HepG2 (cell line): ENCODE results near the gene KIF22. TPM values are rescaled to one million over a fixed set of nuclear protein-coding genes. Genes with fewer than 3 reads are reported as not detected.

Experiments
- EHMT2 ChIP-seq: fragments of 200-600 bp; sonication (generic); IDR thresholded peaks from 2 replicates; pipeline ENCODE4 v1.7.0; 2017; ENCODE audit warnings: antibody characterized with exemption, low read depth, low read length, borderline replicate concordance
- ETV5 ChIP-seq: IDR thresholded peaks from 2 replicates; pipeline ENCODE4 v1.6.1; 2018; ENCODE audit warnings: missing biosample characterization, missing genetic modification reagents, inconsistent platforms, borderline replicate concordance
- KDM1A ChIP-seq: IDR thresholded peaks from 2 replicates; pipeline ENCODE4 v1.6.1; 2016; ENCODE audit warnings: missing compliant biosample characterization
- PAF1 ChIP-seq: IDR thresholded peaks from 2 replicates; pipeline ENCODE4 v1.6.1; 2016; ENCODE audit warnings: missing genetic modification reagents, missing compliant biosample characterization
- SALL1 ChIP-seq: sonication (generic); formaldehyde crosslinking; IDR thresholded peaks from 2 replicates; pipeline ENCODE4 v1.8.0; 2022; ENCODE audit warnings: mild to moderate bottlenecking, missing genetic modification reagents
- SALL2 ChIP-seq: sonication (generic); formaldehyde crosslinking; IDR thresholded peaks from 2 replicates; pipeline ENCODE4 v1.8.1; 2023; ENCODE audit warnings: mild to moderate bottlenecking, missing genetic modification reagents, inconsistent platforms
- ZBTB42 ChIP-seq: sonication (generic); formaldehyde crosslinking; IDR thresholded peaks from 2 replicates; pipeline ENCODE4 v1.5.0; 2020; ENCODE audit warnings: mild to moderate bottlenecking, missing genetic modification reagents
- ZNF33B ChIP-seq: sonication (generic); formaldehyde crosslinking; IDR thresholded peaks from 2 replicates; pipeline ENCODE4 v1.5.1; 2020; ENCODE audit warnings: mild to moderate bottlenecking, missing genetic modification reagents
- ZNF432 ChIP-seq: sonication (generic); formaldehyde crosslinking; IDR thresholded peaks from 2 replicates; pipeline ENCODE4 v1.5.0; 2020; ENCODE audit warnings: missing genetic modification reagents, mild to moderate bottlenecking, borderline replicate concordance
- ZNF460 ChIP-seq: sonication (generic); formaldehyde crosslinking; IDR thresholded peaks from 2 replicates; pipeline ENCODE4 v1.5.1; 2020; ENCODE audit warnings: missing genetic modification reagents, mild to moderate bottlenecking, borderline replicate concordance
- ZNF577 ChIP-seq: sonication (generic); formaldehyde crosslinking; IDR thresholded peaks from 2 replicates; pipeline ENCODE4 v1.4.0; 2020; ENCODE audit warnings: mild to moderate bottlenecking, low read depth, missing genetic modification reagents, borderline replicate concordance
- polyA plus RNA-seq, 8 experiments: library from polyadenylated mRNA; depleted of rRNA in 3 of 8; stranded (reverse) in 7 of 8; unstranded in 1 of 8; fragments of >200 nt; fragmentation: Illumina TruSeq in 4 of 8; extraction: Trizol in 4 of 8; gene quantifications; 2 replicates each; pipeline versions ENCODE4 v1.2.1 to v1.2.3, GENCODE V29; 2011 to 2016; ENCODE audit warnings: low read depth in 4 of 8, missing spikeins in 1 of 8, mixed read lengths in 1 of 8; ENCODE audit not compliant: insufficient read depth in 1 of 8
- total RNA-seq, 5 experiments: library from RNA; depleted of rRNA; stranded (reverse); fragments of >200 nt; fragmentation: Illumina TruSeq; extraction: Trizol; gene quantifications; 2 replicates each; pipeline ENCODE4 v1.2.3, GENCODE V29; 2016; ENCODE audit warnings: low read depth in 1 of 5
- TF ChIP-seq, protein P1 (sequence below): sonication (generic); formaldehyde crosslinking; IDR thresholded peaks from 2 replicates; pipeline ENCODE4 v1.5.0; 2020; ENCODE audit warnings: mild to moderate bottlenecking, missing genetic modification reagents
- TF ChIP-seq, protein P2 (sequence below): fragments of 450-650 bp; IDR thresholded peaks from 2 replicates; pipeline ENCODE4 v1.6.1; 2016
- TF ChIP-seq, protein P3 (sequence below): sonication (generic); formaldehyde crosslinking; IDR thresholded peaks from 2 replicates; pipeline ENCODE4 v1.5.1; 2020; ENCODE audit warnings: missing genetic modification reagents, mild to moderate bottlenecking, borderline replicate concordance
- TF ChIP-seq, protein P4 (sequence below): sonication (generic); formaldehyde crosslinking; IDR thresholded peaks from 2 replicates; pipeline ENCODE4 v1.4.0; 2020; ENCODE audit warnings: missing genetic modification reagents, mild to moderate bottlenecking, borderline replicate concordance

KIF22 gene
- total and polyA plus RNA-seq, 2 of the 13 experiments (the other 11 are each of a cell fraction or from before 2014, with no cell fraction given), result 95.8 to 118 TPM

DNA sequence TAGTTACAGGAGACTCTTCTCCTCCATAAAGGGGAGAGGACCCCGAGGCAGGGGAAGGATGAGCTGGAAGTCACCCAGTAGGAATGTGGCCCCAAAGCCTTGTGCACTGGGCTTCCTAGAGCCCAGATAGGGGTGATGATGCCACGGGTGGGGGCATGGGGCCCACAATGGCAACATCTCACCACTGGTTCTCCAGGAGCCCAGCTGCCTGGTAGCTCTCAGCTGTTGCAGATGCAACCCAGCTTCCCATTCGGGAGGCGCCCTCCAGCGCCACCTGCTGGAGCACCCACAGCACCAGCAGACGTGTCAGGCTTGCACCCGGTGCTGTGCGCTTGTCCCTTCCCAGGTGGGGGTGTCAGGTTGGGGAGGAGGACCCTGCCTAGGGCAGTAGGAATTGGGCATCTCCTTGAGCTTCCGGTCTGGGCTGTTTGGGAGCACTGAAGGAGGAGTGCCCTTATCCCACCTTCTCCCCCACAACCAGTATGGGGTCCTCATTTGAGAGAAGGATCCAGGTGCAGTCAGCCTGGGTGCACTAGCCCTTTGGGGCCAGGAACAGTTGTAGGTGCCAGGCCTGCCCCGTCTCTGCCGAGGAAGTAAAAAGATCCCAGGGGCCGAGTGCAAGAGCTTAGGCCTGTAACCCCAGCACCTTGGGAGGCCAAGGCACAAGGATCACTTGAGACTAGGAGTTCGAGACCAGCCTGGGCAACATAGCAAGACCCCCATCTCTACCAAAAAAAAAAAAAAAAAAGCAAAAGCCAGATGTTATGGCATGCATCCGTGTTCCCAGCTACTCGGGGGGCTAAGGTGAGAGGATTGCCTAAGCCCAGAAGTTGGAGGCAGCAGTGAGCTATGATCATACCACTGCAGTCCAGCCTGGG, 58.1 kb downstream of the KIF22 start (continued):
- TF ChIP-seq, protein P1, sequence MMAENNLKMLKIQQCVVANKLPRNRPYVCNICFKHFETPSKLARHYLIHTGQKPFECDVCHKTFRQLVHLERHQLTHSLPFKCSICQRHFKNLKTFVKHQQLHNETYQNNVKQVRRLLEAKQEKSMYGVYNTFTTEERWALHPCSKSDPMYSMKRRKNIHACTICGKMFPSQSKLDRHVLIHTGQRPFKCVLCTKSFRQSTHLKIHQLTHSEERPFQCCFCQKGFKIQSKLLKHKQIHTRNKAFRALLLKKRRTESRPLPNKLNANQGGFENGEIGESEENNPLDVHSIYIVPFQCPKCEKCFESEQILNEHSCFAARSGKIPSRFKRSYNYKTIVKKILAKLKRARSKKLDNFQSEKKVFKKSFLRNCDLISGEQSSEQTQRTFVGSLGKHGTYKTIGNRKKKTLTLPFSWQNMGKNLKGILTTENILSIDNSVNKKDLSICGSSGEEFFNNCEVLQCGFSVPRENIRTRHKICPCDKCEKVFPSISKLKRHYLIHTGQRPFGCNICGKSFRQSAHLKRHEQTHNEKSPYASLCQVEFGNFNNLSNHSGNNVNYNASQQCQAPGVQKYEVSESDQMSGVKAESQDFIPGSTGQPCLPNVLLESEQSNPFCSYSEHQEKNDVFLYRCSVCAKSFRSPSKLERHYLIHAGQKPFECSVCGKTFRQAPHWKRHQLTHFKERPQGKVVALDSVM (CRISPR knock-in tag), result 0 out of 2 replicates have a peak, but pooled peaks have one; percentile 8
- TF ChIP-seq, protein P2, sequence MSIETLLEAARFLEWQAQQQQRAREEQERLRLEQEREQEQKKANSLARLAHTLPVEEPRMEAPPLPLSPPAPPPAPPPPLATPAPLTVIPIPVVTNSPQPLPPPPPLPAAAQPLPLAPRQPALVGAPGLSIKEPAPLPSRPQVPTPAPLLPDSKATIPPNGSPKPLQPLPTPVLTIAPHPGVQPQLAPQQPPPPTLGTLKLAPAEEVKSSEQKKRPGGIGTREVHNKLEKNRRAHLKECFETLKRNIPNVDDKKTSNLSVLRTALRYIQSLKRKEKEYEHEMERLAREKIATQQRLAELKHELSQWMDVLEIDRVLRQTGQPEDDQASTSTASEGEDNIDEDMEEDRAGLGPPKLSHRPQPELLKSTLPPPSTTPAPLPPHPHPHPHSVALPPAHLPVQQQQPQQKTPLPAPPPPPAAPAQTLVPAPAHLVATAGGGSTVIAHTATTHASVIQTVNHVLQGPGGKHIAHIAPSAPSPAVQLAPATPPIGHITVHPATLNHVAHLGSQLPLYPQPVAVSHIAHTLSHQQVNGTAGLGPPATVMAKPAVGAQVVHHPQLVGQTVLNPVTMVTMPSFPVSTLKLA, result no peak
- TF ChIP-seq ZNF432 (CRISPR knock-in tag) (no peak), ZNF577 (CRISPR knock-in tag) (no peak), EHMT2 (no peak), ZBTB42 (CRISPR knock-in tag) (0 out of 2 replicates have a peak, but pooled peaks have one; percentile 33), KDM1A (CRISPR knock-in tag) (no peak), ZNF460 (CRISPR knock-in tag) (no peak), ETV5 (CRISPR knock-in tag) (peak; percentile 44; the same call in 1 of the 2 replicates), SALL2 (CRISPR knock-in tag) (peak; percentile 64), ZNF33B (CRISPR knock-in tag) (0 out of 2 replicates have a peak, but pooled peaks have one; percentile 63), PAF1 (CRISPR knock-in tag) (no peak), SALL1 (CRISPR knock-in tag) (peak; percentile 63)
- TF ChIP-seq, protein P3, sequence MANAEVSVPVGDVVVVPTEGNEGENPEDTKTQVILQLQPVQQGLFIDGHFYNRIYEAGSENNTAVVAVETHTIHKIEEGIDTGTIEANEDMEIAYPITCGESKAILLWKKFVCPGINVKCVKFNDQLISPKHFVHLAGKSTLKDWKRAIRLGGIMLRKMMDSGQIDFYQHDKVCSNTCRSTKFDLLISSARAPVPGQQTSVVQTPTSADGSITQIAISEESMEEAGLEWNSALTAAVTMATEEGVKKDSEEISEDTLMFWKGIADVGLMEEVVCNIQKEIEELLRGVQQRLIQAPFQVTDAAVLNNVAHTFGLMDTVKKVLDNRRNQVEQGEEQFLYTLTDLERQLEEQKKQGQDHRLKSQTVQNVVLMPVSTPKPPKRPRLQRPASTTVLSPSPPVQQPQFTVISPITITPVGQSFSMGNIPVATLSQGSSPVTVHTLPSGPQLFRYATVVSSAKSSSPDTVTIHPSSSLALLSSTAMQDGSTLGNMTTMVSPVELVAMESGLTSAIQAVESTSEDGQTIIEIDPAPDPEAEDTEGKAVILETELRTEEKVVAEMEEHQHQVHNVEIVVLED (CRISPR knock-in tag), result 0 out of 2 replicates have a peak, but pooled peaks have one; percentile 31
- TF ChIP-seq, protein P4, sequence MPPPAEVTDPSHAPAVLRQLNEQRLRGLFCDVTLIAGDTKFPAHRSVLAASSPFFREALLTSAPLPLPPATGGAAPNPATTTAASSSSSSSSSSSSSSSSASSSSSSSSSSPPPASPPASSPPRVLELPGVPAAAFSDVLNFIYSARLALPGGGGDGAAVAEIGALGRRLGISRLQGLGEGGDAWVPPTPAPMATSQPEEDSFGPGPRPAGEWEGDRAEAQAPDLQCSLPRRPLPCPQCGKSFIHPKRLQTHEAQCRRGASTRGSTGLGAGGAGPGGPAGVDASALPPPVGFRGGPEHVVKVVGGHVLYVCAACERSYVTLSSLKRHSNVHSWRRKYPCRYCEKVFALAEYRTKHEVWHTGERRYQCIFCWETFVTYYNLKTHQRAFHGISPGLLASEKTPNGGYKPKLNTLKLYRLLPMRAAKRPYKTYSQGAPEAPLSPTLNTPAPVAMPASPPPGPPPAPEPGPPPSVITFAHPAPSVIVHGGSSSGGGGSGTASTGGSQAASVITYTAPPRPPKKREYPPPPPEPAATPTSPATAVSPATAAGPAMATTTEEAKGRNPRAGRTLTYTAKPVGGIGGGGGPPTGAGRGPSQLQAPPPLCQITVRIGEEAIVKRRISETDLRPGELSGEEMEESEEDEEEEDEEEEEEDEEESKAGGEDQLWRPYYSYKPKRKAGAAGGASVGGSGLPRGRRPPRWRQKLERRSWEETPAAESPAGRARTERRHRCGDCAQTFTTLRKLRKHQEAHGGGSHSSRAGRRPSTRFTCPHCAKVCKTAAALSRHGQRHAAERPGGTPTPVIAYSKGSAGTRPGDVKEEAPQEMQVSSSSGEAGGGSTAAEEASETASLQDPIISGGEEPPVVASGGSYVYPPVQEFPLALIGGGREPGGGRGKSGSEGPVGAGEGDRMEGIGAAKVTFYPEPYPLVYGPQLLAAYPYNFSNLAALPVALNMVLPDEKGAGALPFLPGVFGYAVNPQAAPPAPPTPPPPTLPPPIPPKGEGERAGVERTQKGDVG (CRISPR knock-in tag), result peak; percentile 71; the same call in 1 of the 2 replicates
